HepG2 (cell line): ENCODE measurements around the gene BMF. TPM values are rescaled to one million over a fixed set of nuclear protein-coding genes. Genes with fewer than 3 reads are reported as not detected.
A peak's percentile ranks its signal among the peaks of the same experiment; 100 is the strongest.

ENCODE experiments used
- ATAC-seq: fragments of 200-7000 bp; cut with Tn5 transposase; 3 replicates; pipeline ENCODE4 v1.9.1; 2020; ENCODE audit warnings: mild to moderate bottlenecking, moderate library complexity
- BruUV-seq: library from RNA; stranded (reverse); fragments of 400-500 nt; replicated peaks from 2 replicates; lab custom pipeline; 2021; lab: Mats Ljungman, UMichigan
- CTCF ChIA-PET: fragments of 300-600 bp; formaldehyde crosslinking; extraction: SDS; loops from one replicate; lab custom pipeline; 2021; ENCODE audit warnings: low total read pairs, inconsistent platforms, low intra/inter-chr PET ratio; lab: Yijun Ruan, JAX
- POLR2A ChIA-PET: fragments of 350-600 bp; sonication (Branson Sonifier 250); formaldehyde crosslinking; loops from one replicate; lab custom pipeline; 2020; ENCODE audit warnings: antibody characterized with exemption, inconsistent platforms; lab: Yijun Ruan, JAX
- DNase-seq: peaks from one replicate; pipeline ENCODE4 v3.0.0-alpha.2; 2015; ENCODE audit warnings: low spot score
- FAIRE-seq: peaks from 3 replicates; lab custom pipeline; 2011; peaks lifted over from hg19 to GRCh38; lab: Jason Lieb, UNC
- H2AFZ ChIP-seq: one replicate; pipeline ENCODE4 v1.6.1; 2011; ENCODE audit warnings: low read length, inconsistent platforms
- H3K27ac ChIP-seq: fragments of 300-600 bp; 3 replicates; pipeline ENCODE4 v1.8.0; 2011; ENCODE audit warnings: mixed run types, mild to moderate bottlenecking, mixed read lengths, low read length, inconsistent platforms; ENCODE audit not compliant: insufficient read depth; ENCODE audit errors: extremely low read length
- H3K27me3 ChIP-seq, 2 experiments: fragments of 200-600 bp in 1 of 2; 2 replicates in 1 of 2; 3 replicates in 1 of 2; pipeline versions ENCODE4 v1.6.0 to v1.8.0; 2011; ENCODE audit warnings: low read length in 2 of 2, mild to moderate bottlenecking in 2 of 2, moderate library complexity in 2 of 2, inconsistent platforms in 1 of 2; ENCODE audit not compliant: insufficient read depth in 2 of 2, control insufficient read depth in 1 of 2
- H3K36me3 ChIP-seq, 2 experiments: fragments of 200-600 bp in 1 of 2; replicated peaks in 1 of 2; 2 replicates in 1 of 2; 3 replicates in 1 of 2; pipeline versions ENCODE4 v1.5.1 to v1.8.0; 2011; ENCODE audit warnings: low read length in 2 of 2, inconsistent platforms in 1 of 2; ENCODE audit not compliant: insufficient read depth in 2 of 2, control insufficient read depth in 1 of 2
- H3K4me1 ChIP-seq: 2 replicates; pipeline ENCODE4 v1.5.1; 2012; ENCODE audit warnings: low read length, inconsistent platforms; ENCODE audit not compliant: insufficient read depth
- H3K4me2 ChIP-seq: 2 replicates; pipeline ENCODE4 v1.6.0; 2011; ENCODE audit warnings: low read depth, low read length, inconsistent platforms
- H3K4me3 ChIP-seq, 3 experiments: fragments of 200-600 bp in 1 of 3; sonication (generic), shearing (Covaris generic) in 1 of 3; replicated peaks in 1 of 3; 2 replicates each; pipeline ENCODE4 v1.5.1; 2011 to 2016; ENCODE audit warnings: low read length in 3 of 3, inconsistent platforms in 2 of 3, low read depth in 2 of 3, mild to moderate bottlenecking in 2 of 3, control low read depth in 1 of 3, mixed read lengths in 1 of 3; ENCODE audit not compliant: insufficient read depth in 1 of 3
- H3K79me2 ChIP-seq: one replicate; pipeline ENCODE4 v1.6.1; 2011; ENCODE audit warnings: low read length, inconsistent platforms; ENCODE audit not compliant: insufficient read depth
- H3K9ac ChIP-seq: 2 replicates; pipeline ENCODE4 v1.6.0; 2011; ENCODE audit warnings: mild to moderate bottlenecking, low read depth, low read length, inconsistent platforms; ENCODE audit not compliant: insufficient read depth
- H3K9me3 ChIP-seq: 2 replicates; pipeline ENCODE4 v1.5.1; 2012; ENCODE audit warnings: mild to moderate bottlenecking, low read length
- H4K20me1 ChIP-seq: 2 replicates; pipeline ENCODE4 v1.6.0; 2011; ENCODE audit warnings: inconsistent platforms, mild to moderate bottlenecking, low read length, moderate library complexity; ENCODE audit not compliant: insufficient read depth
- ATF7-NPFF ChIP-seq: sonication (generic); formaldehyde crosslinking; IDR thresholded peaks from 2 replicates; pipeline ENCODE4 v1.8.1; 2023; ENCODE audit warnings: mild to moderate bottlenecking, low read depth, missing genetic modification reagents, moderate library complexity
- ISL2 ChIP-seq: sonication (generic); formaldehyde crosslinking; IDR thresholded peaks from 2 replicates; pipeline ENCODE4 v1.5.0; 2020; ENCODE audit warnings: missing genetic modification reagents
- RAD21 ChIP-seq: fragments of 450-650 bp; formaldehyde crosslinking; IDR thresholded peaks from 2 replicates; pipeline ENCODE4 v1.5.0; 2020; ENCODE audit warnings: mild to moderate bottlenecking
- SIN3A ChIP-seq: IDR thresholded peaks from 2 replicates; pipeline ENCODE4 v1.6.1; 2011; ENCODE audit warnings: low read depth, mild to moderate bottlenecking, control low read depth, low read length, borderline replicate concordance
- ZNF792 ChIP-seq: IDR thresholded peaks from 2 replicates; pipeline ENCODE4 v1.6.1; 2016
- WGBS: methylation state at CpG from one replicate; pipeline ENCODE4 v1.1.6; 2017; ENCODE audit warnings: low lambda C conversion rate; 5-methylcytosine and 5-hydroxymethylcytosine counted together
- in situ Hi-C: cut with HindIII; loops from 2 replicates; pipeline ENCODE4 v1.10.0; 2017; ENCODE audit warnings: low pct_unique_long_range_greater_than_20kb; ENCODE audit not compliant: extremely low pct_ligation_motif_present
- intact Hi-C: fragments of 100-400 bp; cut with micrococcal nuclease; formaldehyde crosslinking; loops from one replicate; pipeline ENCODE4 v1.10.0; 2022; ENCODE audit not compliant: unreplicated experiment
- polyA plus RNA-seq, 8 experiments: library from polyadenylated mRNA; depleted of rRNA in 3 of 8; stranded (reverse) in 7 of 8; unstranded in 1 of 8; fragments of >200 nt; fragmentation: Illumina TruSeq in 4 of 8; extraction: Trizol in 4 of 8; gene quantifications; 2 replicates each; pipeline versions ENCODE4 v1.2.1 to v1.2.3, GENCODE V29; 2011 to 2016; ENCODE audit warnings: low read depth in 4 of 8, missing spikeins in 1 of 8, mixed read lengths in 1 of 8; ENCODE audit not compliant: insufficient read depth in 1 of 8
- total RNA-seq, 5 experiments: library from RNA; depleted of rRNA; stranded (reverse); fragments of >200 nt; fragmentation: Illumina TruSeq; extraction: Trizol; gene quantifications; 2 replicates each; pipeline ENCODE4 v1.2.3, GENCODE V29; 2016; ENCODE audit warnings: low read depth in 1 of 5
- TF ChIP-seq, protein P1 (sequence below), 2 experiments: fragments of 450-650 bp in 1 of 2; sonication (generic) in 1 of 2; formaldehyde crosslinking in 1 of 2; IDR thresholded peaks; 2 replicates each; pipeline versions ENCODE4 v1.6.1 to v1.8.0; 2016 to 2022; ENCODE audit warnings: antibody characterized with exemption in 1 of 2, mild to moderate bottlenecking in 1 of 2, missing genetic modification reagents in 1 of 2
- TF ChIP-seq, protein P2 (sequence below): sonication (generic); formaldehyde crosslinking; IDR thresholded peaks from 2 replicates; pipeline ENCODE4 v1.4.0; 2020; ENCODE audit warnings: mild to moderate bottlenecking, missing genetic modification reagents

The BMF gene
- total and polyA plus RNA-seq, 2 of the 13 experiments (the other 11 are each of a cell fraction or from before 2014, with no cell fraction given): 8.7 to 15.9 TPM

DNA sequence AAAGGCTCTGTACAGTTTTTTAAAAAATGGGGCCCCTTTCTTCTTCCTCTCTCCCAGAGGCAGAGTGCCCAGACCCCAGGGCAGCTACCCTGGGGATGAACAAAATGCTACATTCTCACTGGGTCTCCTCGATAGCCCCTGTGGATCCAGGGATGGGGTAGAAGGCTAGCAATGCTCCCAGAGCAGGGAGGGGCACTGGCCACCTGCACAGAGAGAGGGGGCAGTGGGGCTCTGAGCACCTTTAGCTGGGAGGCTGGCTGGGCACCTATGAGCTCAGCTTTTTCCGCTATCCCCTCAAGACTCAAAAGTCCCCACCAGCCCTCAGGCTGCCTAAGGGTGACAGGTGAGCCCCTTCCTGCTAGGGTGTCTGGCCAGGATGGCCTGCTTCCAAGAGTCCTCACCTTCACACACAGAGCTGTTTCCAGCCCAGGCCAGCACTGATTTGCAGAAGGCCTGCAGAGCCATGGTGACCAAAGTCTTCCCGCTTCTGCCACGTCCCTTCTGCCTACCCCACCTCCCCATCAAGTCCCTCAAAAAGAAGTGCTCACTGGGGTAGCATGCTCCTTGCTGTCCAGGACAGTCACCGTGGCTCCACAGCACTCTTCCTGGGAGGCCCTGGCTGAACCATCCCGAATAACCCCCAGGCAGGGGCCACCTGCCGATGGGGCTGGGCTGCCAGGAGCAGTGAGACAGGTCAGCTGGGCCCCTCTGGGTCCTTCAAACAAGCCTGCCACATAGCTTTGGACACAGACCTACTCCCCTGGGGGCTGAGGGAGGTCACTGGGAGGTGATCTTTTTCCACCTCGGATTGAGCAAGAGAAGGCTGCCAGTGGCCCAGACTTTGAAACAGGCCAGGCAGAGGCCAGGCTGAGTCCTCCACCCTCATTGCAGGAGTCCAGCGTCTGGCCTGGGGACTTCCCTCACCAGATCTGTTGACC, 20.4 kb downstream of the BMF start:
- WGBS: 18% methylated on average over 1 of the region's 9 CpGs
- H3K4me1 ChIP-seq: peaks cover 84% of the 10 kb centered on the region
- H2AFZ ChIP-seq: no peak overlapping the region
- FAIRE-seq (peak; percentile 95), DNase-seq (peak; percentile 92), ATAC-seq (peak; percentile 83)
- no peaks in the 10 kb centered on the region for H3K27me3 ChIP-seq
- BruUV-seq: TSS peak; percentile 15
- H3K9me3 ChIP-seq: no peaks in the 10 kb centered on the region
- H4K20me1 ChIP-seq: no peaks in the 10 kb centered on the region
- in situ Hi-C loops: no loop called here
- H3K27ac ChIP-seq: peak overlapping the region; percentile 78
- intact Hi-C loops: loop anchor here (1.0 kb wide), 1 partner anchor 10 kb away; no protein-coding TSS in a partner anchor
- ChIA-PET CTCF (no interaction called here), POLR2A (interaction anchor here (0.7 to 15.1 kb wide), 11 partner anchors 10 to 86 kb away, joined by 3 to 371 read pairs (median 5); partner anchors contain the start of gene BMF)
- H3K79me2 ChIP-seq: no peaks in the 10 kb centered on the region
- peaks cover 0 to 9% of the 10 kb centered on the region in 2 experiments; a peak in 2 of 5 replicates for H3K36me3 ChIP-seq
- H3K4me2 ChIP-seq: peak overlapping the region; percentile 73
- H3K9ac ChIP-seq: peak overlapping the region; percentile 55
- peak overlapping the region in 1 of 3 experiments; percentile 58; a peak in 3 of 6 replicates for H3K4me3 ChIP-seq
- TF ChIP-seq ISL2: peak; percentile 57; the same call in 1 of the 2 replicates
- TF ChIP-seq, protein P1, sequence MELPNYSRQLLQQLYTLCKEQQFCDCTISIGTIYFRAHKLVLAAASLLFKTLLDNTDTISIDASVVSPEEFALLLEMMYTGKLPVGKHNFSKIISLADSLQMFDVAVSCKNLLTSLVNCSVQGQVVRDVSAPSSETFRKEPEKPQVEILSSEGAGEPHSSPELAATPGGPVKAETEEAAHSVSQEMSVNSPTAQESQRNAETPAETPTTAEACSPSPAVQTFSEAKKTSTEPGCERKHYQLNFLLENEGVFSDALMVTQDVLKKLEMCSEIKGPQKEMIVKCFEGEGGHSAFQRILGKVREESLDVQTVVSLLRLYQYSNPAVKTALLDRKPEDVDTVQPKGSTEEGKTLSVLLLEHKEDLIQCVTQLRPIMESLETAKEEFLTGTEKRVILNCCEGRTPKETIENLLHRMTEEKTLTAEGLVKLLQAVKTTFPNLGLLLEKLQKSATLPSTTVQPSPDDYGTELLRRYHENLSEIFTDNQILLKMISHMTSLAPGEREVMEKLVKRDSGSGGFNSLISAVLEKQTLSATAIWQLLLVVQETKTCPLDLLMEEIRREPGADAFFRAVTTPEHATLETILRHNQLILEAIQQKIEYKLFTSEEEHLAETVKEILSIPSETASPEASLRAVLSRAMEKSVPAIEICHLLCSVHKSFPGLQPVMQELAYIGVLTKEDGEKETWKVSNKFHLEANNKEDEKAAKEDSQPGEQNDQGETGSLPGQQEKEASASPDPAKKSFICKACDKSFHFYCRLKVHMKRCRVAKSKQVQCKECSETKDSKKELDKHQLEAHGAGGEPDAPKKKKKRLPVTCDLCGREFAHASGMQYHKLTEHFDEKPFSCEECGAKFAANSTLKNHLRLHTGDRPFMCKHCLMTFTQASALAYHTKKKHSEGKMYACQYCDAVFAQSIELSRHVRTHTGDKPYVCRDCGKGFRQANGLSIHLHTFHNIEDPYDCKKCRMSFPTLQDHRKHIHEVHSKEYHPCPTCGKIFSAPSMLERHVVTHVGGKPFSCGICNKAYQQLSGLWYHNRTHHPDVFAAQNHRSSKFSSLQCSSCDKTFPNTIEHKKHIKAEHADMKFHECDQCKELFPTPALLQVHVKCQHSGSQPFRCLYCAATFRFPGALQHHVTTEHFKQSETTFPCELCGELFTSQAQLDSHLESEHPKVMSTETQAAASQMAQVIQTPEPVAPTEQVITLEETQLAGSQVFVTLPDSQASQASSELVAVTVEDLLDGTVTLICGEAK (IDR thresholded peaks at IDR 0.05): no peak
- TF ChIP-seq, protein P1 (CRISPR knock-in tag; IDR thresholded peaks at IDR 0.05): peak; percentile 38; the same call in 1 of the 2 replicates
- TF ChIP-seq SIN3A: 0 out of 2 replicates have a peak, but pooled peaks have one; percentile 30
- no peak for TF ChIP-seq ATF7-NPFF (CRISPR knock-in tag)
- peak; percentile 80 for TF ChIP-seq ZNF792 (CRISPR knock-in tag)
- TF ChIP-seq RAD21 (CRISPR knock-in tag): peak; percentile 56
- TF ChIP-seq, protein P2, sequence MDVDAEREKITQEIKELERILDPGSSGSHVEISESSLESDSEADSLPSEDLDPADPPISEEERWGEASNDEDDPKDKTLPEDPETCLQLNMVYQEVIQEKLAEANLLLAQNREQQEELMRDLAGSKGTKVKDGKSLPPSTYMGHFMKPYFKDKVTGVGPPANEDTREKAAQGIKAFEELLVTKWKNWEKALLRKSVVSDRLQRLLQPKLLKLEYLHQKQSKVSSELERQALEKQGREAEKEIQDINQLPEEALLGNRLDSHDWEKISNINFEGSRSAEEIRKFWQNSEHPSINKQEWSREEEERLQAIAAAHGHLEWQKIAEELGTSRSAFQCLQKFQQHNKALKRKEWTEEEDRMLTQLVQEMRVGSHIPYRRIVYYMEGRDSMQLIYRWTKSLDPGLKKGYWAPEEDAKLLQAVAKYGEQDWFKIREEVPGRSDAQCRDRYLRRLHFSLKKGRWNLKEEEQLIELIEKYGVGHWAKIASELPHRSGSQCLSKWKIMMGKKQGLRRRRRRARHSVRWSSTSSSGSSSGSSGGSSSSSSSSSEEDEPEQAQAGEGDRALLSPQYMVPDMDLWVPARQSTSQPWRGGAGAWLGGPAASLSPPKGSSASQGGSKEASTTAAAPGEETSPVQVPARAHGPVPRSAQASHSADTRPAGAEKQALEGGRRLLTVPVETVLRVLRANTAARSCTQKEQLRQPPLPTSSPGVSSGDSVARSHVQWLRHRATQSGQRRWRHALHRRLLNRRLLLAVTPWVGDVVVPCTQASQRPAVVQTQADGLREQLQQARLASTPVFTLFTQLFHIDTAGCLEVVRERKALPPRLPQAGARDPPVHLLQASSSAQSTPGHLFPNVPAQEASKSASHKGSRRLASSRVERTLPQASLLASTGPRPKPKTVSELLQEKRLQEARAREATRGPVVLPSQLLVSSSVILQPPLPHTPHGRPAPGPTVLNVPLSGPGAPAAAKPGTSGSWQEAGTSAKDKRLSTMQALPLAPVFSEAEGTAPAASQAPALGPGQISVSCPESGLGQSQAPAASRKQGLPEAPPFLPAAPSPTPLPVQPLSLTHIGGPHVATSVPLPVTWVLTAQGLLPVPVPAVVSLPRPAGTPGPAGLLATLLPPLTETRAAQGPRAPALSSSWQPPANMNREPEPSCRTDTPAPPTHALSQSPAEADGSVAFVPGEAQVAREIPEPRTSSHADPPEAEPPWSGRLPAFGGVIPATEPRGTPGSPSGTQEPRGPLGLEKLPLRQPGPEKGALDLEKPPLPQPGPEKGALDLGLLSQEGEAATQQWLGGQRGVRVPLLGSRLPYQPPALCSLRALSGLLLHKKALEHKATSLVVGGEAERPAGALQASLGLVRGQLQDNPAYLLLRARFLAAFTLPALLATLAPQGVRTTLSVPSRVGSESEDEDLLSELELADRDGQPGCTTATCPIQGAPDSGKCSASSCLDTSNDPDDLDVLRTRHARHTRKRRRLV (CRISPR knock-in tag): peak; percentile 82; the same call in 1 of the 2 replicates
